HG02571 (cell line): Measurements from ENCODE around the gene HRH3.

Source experiments
- ATAC-seq: cut with Tn5 transposase; IDR thresholded peaks from one replicate; pipeline ENCODE4 v1.9.1; 2021; ENCODE audit warnings: mild to moderate bottlenecking, moderate library complexity; ENCODE audit not compliant: unreplicated experiment

HRH3 gene

DNA sequence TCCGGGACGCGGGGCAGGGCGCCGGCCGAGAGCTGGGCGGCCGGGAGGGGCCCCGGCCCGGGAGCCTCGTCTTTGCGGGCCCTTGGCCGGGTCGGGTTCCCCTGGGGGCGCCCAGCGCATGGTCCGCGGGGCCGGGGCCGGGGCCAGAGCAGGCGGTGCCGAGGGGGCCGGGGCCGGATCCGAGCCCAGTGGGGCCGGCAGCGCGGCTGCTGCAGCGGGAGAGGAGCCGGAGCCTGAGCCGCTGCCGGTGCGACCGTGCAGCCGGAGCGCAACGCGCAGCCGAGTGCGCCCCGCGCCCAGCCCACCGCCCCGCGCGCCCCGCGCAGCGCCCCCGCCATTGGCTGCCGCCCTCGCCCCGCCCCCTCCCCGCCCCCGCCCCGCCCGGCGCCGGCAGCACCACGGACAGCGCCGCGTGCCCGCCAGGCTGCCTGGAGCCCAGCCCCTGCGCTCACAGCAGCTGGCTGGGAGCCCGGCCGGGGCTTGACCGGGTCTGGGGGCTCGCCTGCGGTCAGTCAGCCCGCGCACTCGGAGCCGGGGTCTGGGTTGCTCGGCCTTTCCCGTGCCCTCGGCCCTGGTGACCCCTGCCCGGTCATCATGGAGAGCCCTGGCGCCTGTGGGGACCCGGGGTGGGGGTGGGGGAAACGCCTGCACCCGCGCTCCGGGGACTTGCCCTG is at the start of gene HRH3:
Gene HRH3 (minus strand): TSS at position 287 of the 674 bp plus-strand sequence. CDS start 308 bp downstream, outside the sequence.
- no peak for ATAC-seq

DNA sequence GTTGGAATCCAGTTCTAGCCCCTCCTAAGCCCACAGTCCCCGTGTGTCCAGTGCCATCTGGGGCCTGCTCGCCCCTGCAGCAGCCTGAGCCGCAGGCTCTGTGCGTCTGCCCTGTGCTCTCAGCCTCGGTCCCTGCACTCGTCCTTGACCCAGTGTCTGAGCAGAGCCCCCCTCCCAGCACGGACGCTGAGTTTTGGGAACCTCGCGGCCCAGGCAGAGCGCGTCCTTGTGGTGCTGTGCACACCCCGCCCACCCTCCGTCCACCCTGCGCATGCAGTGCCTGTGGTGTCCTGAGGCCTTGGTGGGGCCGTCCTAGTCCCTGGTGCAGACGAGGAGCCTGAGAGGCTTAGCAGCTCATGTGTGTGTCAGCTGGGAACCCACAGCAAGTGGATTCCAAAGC is 49.8 kb upstream of the HRH3 start:
- no peak for ATAC-seq

DNA sequence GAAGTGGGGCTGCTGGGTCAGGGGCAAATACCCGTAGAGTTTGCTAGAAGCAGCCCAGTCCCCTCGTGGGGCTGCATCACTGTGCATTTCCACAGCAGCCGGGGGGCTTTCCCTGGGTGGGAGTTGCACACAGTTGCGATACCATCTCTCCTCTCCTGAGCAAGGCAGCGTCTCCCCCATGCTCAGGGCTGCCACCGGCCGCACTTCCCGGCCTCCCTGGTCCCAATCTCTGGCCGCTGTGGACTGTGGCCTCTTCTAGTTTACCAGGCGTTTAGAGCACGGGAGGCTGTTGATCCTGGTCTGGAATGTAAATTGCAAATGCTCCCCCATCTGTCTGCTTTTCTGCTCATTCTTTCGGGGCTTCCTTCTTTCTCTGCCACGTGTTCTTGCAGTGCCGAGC is 49.3 kb upstream of the HRH3 start:
- no peak for ATAC-seq

DNA sequence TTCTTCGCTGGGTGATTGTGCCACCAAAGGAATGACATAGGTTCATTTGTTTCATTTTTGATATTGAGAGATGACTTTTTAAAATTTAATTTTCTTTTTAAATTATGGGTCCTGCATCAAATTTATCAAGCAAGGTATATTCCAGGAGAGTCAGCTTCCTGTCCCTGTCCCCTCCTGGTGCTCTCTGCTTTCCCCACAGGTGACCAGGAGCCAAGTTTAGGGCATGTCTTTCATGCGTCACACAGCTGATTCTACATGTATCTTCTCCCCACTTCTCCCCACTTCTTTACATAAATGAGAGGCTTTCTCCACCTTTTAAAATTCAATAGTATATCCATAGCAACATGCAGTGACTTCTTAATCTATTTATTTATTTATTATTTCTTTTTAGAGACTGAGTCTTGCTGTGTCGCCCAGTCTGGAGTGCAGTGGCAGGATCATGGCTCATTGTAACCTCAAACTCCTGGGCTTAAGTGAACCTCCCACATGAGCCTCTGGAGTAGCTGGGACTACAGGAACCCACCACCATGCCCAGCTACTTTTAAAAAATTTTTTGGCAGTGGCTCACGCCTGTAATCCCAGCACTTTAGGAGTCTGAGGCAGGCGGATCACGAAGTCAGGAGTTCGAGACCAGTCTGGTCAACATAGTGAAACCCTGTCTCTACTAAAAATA is 48.3 kb upstream of the HRH3 start:
- ATAC-seq = no peak

DNA sequence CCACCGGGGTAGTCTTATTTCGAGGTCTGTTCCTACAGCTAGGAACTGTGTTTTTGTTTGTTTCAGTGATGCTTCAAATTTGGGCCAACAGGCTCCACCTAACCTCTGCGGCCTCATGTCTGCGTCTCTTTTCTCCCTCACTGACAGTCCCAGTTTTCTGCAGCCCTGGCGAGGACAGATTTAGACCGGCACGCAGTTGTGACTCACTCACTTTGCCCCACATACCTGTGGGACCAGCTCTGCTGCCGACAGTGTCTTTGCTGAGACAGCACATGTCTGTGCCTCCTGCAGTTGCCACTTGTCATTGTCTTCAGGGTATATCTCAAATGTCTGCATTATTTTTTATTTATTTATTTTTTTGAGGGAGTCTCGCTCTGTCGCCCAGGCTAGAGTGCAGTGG is 47.5 kb upstream of the HRH3 start:
- ATAC-seq = no peak

DNA sequence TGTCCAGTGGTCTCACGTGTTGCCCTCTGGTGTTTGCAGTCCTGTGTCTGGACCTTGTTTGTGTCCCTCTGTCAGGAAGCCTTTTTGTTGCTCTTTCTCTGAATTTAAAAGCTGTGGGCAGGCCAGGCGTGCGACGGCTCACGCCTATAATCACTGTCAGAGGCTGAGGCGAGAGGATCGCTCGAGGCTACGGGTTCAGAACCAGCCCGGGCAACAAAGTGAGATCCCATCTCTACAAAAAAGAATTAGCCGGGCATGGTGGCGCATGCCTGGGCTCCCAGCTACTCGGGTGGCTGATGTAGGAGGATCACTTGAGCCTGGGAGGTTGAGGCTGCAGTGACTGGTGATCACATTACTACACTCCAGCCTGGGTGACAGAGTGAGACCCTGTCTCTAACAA is 46.8 kb upstream of the HRH3 start:
- ATAC-seq = no peak

DNA sequence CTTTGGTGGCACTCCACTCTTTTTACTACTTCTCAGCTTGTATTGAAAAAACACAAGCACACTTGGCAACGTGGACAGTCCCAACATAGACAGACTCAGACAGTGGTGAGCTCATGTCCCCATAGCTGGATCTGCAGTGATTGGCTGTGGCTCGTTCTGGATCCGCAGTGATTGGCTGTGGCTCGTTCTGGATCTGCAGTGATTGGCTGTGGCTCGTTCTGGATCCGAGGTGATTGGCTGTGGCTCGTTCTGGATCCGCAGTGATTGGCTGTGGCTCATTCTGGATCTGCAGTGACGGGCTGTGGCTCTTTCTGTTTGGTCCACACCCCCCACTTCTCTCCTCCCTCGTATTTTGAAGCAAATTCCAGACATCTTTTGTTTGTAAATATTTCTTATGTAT is 46.3 kb upstream of the HRH3 start:
- no peak for ATAC-seq

DNA sequence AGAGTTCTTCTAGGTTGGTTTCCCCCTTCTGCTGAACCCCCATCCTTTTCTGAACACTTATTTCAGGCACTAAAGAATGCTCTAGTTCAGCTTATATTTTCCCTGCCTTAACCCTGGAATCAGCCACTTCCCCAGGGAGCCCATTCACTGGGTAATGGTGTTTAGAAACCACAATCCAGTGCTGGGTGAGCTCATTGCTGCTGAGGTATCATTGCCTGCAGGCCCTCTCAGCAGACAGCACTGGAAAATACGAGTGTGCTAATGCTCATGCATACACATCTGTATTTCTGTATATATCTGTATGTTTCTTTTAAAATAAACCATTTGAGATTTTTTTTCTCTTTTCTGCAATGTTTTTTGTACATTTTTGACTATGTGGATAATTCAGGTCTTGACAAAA is 45.3 kb upstream of the HRH3 start:
- ATAC-seq = no peak

DNA sequence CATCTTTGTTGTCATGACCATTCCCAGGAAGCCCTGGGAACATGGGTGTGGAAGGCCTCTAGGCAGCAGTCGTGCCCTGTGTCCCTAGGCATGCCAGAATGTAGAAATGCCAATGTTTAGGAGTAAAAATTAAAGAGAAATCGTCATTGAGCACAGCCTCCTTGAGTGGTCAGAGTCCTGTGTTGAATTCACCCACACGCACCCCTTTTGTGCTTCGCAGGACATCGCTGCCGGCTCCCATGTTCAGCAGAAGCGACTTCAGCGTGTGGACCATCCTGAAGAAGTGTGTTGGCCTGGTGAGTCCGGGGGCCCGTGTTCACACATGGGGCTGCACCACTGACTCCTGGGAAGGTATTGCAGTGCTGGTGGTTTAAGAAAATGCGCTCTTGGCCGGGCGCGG is 43.3 kb upstream of the HRH3 start:
- ATAC-seq = no peak

DNA sequence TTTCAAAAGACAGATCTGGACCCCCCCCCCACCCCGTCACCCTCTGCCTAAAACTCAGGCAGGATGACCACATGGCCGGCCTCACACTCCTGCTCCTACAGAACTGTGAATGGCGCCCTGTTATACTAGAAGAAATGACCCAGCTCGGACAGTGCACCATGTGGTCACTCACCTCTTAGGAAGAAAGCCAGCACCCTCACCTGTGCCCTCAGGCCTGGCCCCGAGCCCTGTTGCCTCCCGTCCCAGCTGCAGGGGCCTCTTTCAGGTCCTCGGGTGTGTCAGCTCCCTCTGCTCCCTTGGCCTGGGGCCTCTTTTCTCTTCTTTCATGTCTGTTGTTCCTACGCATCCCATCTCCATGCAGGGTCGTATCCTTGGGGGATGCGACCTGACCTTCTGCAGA is 42.0 kb upstream of the HRH3 start:
- ATAC-seq = no peak

DNA sequence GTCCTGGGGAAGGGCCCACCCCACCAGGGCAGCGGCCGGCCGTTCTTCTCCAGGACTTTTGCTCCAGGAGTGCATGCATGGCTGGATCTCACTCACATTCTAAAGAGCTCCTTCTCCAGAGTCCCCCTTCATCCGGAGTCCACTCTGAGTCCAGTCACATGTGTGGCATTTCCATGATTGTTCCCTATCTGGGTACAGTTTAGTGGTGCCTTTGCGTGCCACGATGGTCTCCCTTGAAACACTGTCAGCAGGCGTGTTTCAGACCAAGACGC is 39.2 kb upstream of the HRH3 start:
- ATAC-seq = no peak

DNA sequence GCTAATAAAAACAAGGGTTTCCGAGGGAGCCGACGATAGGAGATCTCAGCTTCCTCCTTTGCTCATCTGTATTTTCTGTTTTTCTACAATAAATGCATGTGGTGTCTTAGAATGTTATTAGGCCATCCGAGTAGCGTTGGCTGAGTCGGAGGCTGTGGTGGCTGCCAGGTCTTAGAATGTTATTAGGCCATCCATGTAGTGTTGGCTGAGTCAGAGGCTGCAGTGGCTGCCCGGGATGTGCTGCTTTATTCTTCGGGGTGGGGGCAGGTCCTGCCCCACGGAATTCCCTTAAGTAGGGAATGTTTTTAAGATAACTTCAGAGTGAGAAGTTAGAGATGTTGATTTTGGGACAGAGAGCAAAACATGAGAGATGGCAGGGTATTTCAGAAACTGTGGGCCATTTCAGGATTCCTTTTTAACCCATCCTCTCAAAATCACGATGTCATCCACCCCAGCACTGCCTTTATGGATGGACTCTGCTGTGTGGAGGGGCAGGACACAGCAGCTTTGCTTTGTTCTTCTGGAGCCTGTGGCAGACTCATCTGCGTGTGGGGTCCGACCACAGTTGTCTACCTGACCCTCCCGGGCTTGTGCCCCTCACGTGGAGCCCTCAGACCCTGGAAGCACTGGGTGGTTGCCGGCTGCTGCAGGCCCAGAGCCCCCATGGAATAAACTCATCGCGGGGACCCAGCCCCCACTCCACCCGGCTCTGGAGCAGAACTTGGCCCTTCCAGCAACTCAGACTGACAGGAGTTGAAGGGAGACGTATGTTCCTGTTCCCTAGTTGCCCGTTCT is 38.6 kb upstream of the HRH3 start:
- no peak for ATAC-seq

DNA sequence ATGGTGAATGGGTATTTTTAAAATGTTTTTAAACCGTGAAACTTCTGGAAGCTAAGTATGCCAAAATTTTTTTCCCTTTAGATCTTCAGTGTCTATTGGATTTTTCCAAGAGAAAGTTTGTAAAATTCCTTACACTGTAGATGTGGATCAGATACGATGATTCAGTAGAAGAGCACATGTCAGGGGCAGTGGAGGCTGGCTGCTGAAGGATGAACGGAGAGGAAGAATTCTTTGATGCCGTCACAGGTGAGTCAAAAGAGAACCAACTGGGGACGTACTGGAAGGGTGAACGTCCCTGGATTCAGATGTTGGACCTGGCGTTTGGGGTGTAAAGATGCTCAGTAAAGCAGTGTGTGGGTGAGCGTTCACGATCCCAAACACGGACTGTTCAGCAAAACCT is 35.9 kb upstream of the HRH3 start:
- no peak for ATAC-seq

DNA sequence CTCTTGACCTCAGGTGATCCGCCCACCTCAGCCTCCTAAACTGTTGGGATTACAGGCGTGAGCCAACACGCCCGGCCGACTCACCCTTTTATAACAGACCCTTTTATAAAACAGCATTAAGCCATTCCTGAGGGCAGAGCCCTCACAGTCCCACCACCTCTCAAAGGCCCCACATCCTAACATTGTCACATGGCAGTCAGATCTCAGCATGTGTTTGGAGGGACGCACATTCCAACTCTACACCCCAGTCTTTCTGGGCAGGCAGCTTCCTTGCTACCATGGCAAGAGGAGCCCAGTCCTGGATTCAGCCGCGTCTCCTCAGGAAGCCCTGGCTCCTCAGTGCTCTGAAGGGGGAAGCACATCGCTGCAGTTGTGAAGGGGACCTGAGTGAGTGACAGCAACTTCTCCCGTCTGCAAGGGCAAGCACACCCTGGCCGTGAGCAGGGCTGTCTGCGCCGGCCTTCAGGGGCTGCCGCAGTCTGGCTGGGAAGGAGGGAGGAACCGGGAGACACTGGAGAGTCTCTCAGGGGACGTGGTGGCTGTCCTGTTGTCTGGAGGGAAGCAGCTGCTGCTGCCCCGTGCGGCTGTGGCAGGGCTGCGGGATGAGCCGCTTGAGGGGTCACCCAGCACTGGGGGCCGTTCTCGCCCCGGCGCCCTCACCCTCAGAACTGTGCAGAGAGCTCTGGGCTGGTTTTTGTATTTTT is 34.1 kb upstream of the HRH3 start:
- ATAC-seq = no peak

DNA sequence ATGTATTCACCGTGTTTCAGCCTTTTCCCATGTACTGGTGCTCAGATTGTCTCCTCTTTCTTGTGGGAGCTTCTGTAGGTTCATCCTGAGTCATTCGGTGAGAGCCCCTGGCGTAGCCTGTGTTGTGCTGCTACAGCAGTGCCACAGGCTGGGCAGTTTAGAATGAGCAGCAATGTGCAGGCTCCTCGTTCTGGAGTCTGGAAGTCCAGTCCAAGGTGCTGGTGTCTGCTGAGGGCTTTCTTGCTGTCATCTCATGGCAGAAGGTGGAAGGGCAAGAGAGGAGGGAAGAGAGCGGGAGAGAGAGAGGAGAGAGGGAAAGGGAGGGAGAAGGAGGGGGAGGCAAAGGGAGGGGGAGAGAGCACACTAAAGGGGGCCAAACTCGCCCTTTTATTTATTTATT is 33.3 kb upstream of the HRH3 start:
- ATAC-seq = no peak

DNA sequence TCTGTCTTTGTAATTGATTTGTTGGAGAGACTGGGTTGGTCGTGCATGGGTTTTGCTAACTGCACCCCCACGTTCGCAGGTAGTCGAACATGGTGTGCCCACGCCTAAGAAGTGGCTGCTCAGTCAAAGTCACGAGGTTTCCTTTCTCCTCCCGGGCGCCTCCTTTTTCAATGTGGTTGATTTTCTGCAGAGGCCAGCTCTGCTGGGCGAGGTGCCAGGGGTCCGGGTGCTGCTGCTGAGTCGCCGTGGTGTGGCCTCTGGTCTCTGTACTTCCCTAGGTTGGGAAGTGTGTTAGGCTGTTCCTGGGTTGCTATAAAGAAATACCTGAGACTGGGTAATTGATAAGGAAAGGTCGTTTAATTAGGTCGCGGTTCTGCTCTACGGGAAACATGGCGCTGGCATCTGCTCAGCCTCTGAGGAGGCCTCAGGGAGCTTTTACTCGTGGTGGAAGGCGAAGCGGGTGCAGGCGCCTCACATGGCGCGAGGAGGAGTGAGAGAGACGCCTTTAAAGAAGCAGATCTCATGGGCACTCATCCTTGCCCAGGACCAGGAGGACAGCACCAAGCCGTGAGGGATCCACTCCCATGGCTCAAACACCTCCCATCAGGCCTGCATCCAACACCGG is 32.4 kb upstream of the HRH3 start:
- ATAC-seq = no peak

DNA sequence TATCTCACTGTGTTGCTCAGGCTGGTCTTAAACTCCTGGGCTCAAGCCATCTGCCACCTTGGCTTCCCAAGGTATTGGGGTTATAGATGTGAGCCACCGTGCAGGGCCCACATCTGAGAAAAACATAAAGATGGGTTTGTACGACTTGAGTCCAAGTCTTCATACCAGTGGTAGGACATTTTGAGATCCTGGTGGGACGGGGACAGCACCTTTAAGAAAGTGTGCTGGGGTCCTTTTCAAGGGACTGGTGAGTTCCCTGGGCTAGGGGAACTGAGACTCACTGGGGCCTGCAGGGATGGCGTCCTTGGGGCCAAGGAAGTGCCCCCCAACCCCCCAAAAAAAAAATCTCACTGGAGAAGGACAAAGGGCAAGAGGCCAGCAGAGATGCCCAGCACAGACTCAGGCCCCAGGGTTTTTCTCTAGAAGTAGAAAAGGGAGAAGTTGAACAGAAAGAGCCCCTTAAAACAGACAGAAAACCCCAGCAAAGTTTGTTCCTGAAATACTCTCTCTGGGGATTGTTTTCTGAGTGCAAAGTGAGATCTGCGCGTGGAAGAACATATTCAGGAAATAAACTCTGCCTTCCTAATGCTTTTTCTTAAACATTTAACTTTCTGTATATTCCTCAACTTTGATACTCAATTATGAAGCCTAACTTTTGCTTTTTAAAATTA is 28.9 kb upstream of the HRH3 start:
- ATAC-seq = no peak

DNA sequence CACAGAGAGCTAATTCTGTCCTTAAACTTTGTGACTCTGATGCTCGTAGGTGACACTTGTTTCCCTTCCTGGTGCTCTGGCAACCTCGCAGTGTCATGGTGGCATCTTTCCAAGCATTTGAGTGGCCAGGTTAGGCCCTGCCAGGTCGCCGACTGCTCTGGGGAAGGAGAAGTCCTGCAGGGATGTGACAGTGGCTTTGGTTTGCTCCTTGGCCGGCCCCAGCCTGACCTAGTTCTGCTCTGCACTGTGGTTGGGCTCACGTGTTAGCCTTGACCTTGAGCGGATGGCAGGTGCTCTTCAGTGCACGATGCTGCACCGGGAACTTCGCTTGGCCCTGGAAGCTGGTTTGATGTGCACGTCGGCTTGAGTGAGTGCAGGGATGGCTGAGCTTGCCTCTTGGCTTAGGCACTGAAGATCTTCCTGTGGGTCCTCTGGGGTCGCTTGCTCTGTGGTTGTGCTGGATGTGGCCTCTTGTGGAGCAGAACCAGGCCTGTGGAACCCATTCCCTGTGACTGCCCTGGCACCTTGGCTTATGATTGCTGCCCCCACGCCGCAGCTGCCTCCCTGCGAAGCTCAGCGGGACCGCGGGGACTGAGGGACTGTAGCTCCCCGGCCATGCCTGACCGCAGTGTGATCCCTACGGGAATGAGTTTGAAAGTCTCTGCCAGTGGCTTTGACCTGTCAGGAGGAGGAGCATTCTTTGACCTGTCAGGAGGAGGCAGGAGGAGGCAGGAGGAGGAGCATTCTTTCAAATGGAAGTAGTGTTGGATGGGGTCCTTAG is 27.0 kb upstream of the HRH3 start:
- ATAC-seq = no peak

DNA sequence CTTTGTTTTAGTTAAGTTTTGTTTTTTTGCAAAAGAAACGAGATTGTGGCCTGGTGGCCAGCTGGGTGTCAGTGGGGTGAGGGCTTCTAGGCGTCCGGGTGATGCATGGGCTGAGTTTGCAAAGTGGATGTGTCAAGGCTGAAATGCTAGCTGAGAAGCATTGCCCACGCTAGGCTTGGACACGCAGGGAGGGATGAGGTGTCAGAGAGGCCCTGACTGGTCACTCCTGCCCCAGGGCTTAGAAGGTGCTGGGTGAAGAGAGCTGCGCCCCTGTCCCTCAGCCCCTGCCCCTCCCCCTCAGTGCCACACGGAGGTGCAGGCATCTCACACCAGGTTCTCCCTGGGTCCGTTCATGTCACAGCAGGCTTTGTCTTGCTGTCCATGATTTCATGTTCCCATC is 26.4 kb upstream of the HRH3 start:
- no peak for ATAC-seq

DNA sequence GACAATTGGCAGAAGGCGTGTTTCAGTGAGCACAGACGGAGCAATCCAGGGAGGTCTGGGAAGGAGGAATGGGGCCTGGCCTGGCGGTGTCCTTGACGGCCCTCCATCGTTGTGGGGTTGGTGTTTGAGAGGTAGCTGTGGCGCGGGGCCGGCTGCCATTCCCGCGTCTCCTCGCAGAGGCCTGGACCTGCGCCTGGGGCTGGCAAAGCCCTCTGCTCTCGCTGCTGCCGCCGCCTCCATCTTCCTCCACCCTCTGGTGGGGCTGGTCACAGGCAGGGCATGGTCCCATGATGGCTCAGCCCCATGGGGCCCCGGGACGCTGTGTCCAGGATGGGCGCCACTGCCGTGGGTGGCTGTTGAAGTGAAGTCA is 25.8 kb upstream of the HRH3 start:
- ATAC-seq = no peak
